Stimulated activated naive B cell treated with anti-CD40 and anti-IgM and Interleukin-4, amounts not matched to agents 10 μg/mL and 1 μg/mL and 100 μg/mL, for 72 hours (primary cell): ENCODE measurements around the gene SMOC2.
"Not testable (repeated sequence)": the region's sequence is repeated elsewhere in the genome, so short reads cannot be mapped to it uniquely, and the experiment has no call there.

Experiments used
- ATAC-seq, 2 donors: fragments of 150-1000 bp; cut with Tn5 transposase; replicated peaks; 2 replicates each; pipeline ENCODE4 v1.10.0; 2021; ENCODE audit warnings: moderate library complexity in 1 of 2
- DNase-seq: peaks from one replicate; pipeline ENCODE4 v3.0.0; 2021
- H3K27ac Mint-ChIP-seq: one replicate; pipeline ENCODE4 v1.8.0; 2022; ENCODE audit warnings: mild to moderate bottlenecking, mixed read lengths
- H3K27me3 Mint-ChIP-seq, 2 donors: one replicate each; pipeline ENCODE4 v1.8.0; 2022; ENCODE audit warnings: mixed read lengths in 2 of 2
- H3K36me3 Mint-ChIP-seq, 2 donors: one replicate each; pipeline ENCODE4 v1.8.0; 2022; ENCODE audit warnings: mixed read lengths in 2 of 2, mild to moderate bottlenecking in 1 of 2
- H3K4me1 Mint-ChIP-seq, 2 donors: one replicate each; pipeline ENCODE4 v1.8.0; 2022; ENCODE audit warnings: mixed read lengths in 2 of 2, mild to moderate bottlenecking in 1 of 2
- H3K4me3 Mint-ChIP-seq, 2 donors: one replicate each; pipeline ENCODE4 v1.8.0; 2022; ENCODE audit warnings: mild to moderate bottlenecking in 2 of 2, mixed read lengths in 2 of 2, moderate library complexity in 1 of 2
- H3K9me3 Mint-ChIP-seq, 2 donors: one replicate each; pipeline ENCODE4 v1.8.0; 2022; ENCODE audit warnings: mixed read lengths in 2 of 2, mild to moderate bottlenecking in 1 of 2

Gene SMOC2

DNA sequence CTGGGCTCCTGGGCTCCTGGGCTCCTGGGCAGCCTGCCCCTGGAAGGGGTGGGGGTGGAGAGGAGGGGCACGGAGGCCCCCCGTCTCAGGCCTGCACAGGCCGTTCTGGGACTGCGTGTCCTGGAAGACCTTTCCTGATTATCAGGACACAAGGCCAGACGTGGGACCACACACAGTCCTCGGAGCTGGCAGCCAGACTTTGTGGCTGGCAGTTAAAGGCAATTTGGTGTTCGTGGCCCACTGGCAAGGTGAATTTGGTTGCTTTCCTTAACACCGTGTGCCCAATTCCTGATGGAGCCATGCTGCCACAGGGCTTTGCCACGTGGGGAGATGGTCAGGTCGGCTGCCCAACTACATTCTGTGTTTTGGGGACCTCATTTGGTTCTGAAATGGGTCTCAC lies 113.5 kb downstream of the SMOC2 start:
- Mint-ChIP-seq H3K36me3 (no peaks in the 10 kb centered on the region), H3K27me3 (no peaks in the 10 kb centered on the region), H3K4me1 (no peaks in the 10 kb centered on the region), H3K9me3 (peaks cover 4 to 9% of the 10 kb centered on the region in 2 donors), H3K4me3 (no peak overlapping the region), H3K27ac (no peak overlapping the region)
- no peak for DNase-seq
- ATAC-seq = no peak

GRCh38 chr6:168554898-168555617 lies 114.1 kb downstream of the SMOC2 start:
- H3K4me3 Mint-ChIP-seq = no peak overlapping the region
- no peak overlapping the region for H3K27ac Mint-ChIP-seq
- H3K4me1 Mint-ChIP-seq = no peaks in the 10 kb centered on the region
- peaks cover 4 to 9% of the 10 kb centered on the region in 2 donors for H3K9me3 Mint-ChIP-seq
- H3K36me3 Mint-ChIP-seq = no peaks in the 10 kb centered on the region
- no peaks in the 10 kb centered on the region for H3K27me3 Mint-ChIP-seq
- no peak for DNase-seq
- no peak for ATAC-seq

- H3K36me3 Mint-ChIP-seq = no peaks in the 10 kb centered on the region
- peaks cover 2 to 9% of the 10 kb centered on the region in 2 donors for H3K9me3 Mint-ChIP-seq
- DNase-seq = no peak
- ATAC-seq = no peak
- no peak overlapping the region for H3K27ac Mint-ChIP-seq
- no peaks in the 10 kb centered on the region for H3K27me3 Mint-ChIP-seq
- H3K4me3 Mint-ChIP-seq = no peak overlapping the region
- no peaks in the 10 kb centered on the region for H3K4me1 Mint-ChIP-seq
Observed at GRCh38 chr6:168555618-168556273, 114.8 kb downstream of the SMOC2 start.

- H3K36me3 Mint-ChIP-seq = no peaks in the 10 kb centered on the region
- no peak overlapping the region for H3K27ac Mint-ChIP-seq
- H3K4me3 Mint-ChIP-seq = no peak overlapping the region
- H3K9me3 Mint-ChIP-seq = peaks cover 2 to 9% of the 10 kb centered on the region in 2 donors
- ATAC-seq (no peak), DNase-seq (no peak)
- H3K4me1 Mint-ChIP-seq = no peaks in the 10 kb centered on the region
- no peaks in the 10 kb centered on the region for H3K27me3 Mint-ChIP-seq
Observed at GRCh38 chr6:168557512-168557911, 116.5 kb downstream of the SMOC2 start.

DNA sequence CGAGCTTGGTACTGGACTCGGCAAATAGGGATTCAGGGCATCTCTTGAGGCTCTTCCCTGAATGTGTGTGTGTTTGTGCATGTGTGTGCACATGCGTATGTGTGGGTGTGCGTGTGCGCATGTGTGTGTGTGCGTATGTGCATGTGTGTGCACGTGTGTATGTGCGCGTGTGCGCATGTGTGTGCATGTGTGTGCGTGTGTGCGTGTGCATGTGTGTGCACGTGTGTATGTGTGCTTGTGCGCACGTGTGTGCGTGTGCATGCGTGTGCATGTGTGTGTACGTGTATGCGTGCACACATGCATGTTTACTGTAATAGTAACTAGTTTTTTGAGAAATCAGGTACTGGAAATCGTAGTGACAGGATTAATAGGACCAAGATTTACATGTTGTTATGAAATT lies 117.7 kb downstream of the SMOC2 start:
- ATAC-seq (no peak), DNase-seq (no peak)
- no peaks in the 10 kb centered on the region for H3K27me3 Mint-ChIP-seq
- H3K9me3 Mint-ChIP-seq = peaks cover 2 to 9% of the 10 kb centered on the region in 2 donors
- H3K4me1 Mint-ChIP-seq = no peaks in the 10 kb centered on the region
- no peaks in the 10 kb centered on the region for H3K36me3 Mint-ChIP-seq
- H3K27ac Mint-ChIP-seq = no peak overlapping the region
- no peak overlapping the region for H3K4me3 Mint-ChIP-seq

- ATAC-seq (no peak), DNase-seq (no peak)
- Mint-ChIP-seq H3K36me3 (no peaks in the 10 kb centered on the region), H3K27me3 (no peaks in the 10 kb centered on the region), H3K4me3 (no peak overlapping the region), H3K27ac (no peak overlapping the region), H3K9me3 (peaks cover 2 to 9% of the 10 kb centered on the region in 2 donors), H3K4me1 (no peaks in the 10 kb centered on the region)
Observed at GRCh38 chr6:168559574-168560098, 118.7 kb downstream of the SMOC2 start.

DNA sequence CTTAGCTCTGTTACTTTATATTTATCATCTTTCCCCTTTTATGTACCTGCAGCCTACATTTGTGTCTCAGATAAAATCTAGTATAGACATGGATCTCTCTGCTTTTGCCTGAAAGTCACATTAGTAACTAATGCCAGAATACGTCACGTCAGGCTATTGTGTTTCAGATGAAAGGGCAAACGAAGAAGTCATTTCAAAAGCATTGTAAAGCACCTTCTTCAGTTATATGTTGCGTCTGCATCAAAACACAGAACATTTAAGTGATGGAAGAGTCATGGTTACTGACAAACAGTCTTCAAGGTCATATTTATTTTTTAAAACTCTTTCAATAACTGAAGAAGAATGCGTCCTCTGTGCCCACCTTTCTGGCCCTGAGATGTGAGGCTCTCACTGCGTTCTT lies 119.1 kb downstream of the SMOC2 start:
- Mint-ChIP-seq H3K4me1 (no peaks in the 10 kb centered on the region), H3K9me3 (peaks cover under 1 to 8% of the 10 kb centered on the region in 2 donors), H3K36me3 (no peaks in the 10 kb centered on the region), H3K27me3 (peaks cover 0 to 1% of the 10 kb centered on the region in 2 donors), H3K4me3 (no peak overlapping the region), H3K27ac (no peak overlapping the region)
- DNase-seq = no peak
- no peak for ATAC-seq

DNA sequence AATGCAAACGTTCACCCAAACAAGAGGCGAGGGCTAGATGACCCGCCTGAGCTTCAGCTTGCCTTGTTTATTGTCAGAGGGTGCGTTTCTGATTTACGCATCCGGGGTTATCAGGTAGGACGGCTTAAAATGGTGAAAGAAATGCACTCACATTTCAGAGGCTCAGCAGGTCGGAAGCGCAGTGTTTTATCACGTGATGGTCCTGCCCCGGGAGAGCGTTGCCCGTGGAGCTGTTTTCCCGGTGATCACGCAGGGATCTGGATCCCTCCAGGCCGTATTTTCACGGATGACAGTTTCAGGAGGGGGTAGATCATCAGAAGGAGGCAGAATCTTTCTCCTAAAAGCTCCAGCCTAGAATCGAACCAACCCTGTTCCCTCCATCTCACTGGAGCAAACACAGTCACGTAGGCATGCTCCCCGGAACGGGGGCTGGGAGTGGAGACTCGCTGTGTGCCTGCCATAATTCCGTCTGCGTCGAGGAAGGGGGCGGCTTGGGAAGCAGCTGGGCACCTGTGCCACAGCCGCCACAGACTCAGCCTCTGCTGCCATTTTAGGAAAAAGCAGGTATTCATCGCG lies 121.7 kb downstream of the SMOC2 start:
- Mint-ChIP-seq H3K36me3 (no peaks in the 10 kb centered on the region), H3K9me3 (peaks cover 2 to 9% of the 10 kb centered on the region in 2 donors), H3K4me1 (no peaks in the 10 kb centered on the region), H3K4me3 (no peak overlapping the region), H3K27ac (no peak overlapping the region), H3K27me3 (peaks cover 0 to 5% of the 10 kb centered on the region in 2 donors)
- DNase-seq = no peak
- no peak for ATAC-seq

GRCh38 chr6:168563656-168564055 lies 122.7 kb downstream of the SMOC2 start:
- ATAC-seq = no peak
- no peaks in the 10 kb centered on the region for H3K4me1 Mint-ChIP-seq
- peaks cover 0 to 5% of the 10 kb centered on the region in 2 donors for H3K27me3 Mint-ChIP-seq
- H3K27ac Mint-ChIP-seq = no peak overlapping the region
- H3K36me3 Mint-ChIP-seq = no peaks in the 10 kb centered on the region
- H3K9me3 Mint-ChIP-seq = peaks cover 2 to 5% of the 10 kb centered on the region in 2 donors
- no peak overlapping the region for H3K4me3 Mint-ChIP-seq
- DNase-seq = no peak

GRCh38 chr6:168565112-168565511 lies 124.1 kb downstream of the SMOC2 start:
- ATAC-seq = no peak
- Mint-ChIP-seq H3K4me3 (no peak overlapping the region), H3K36me3 (no peaks in the 10 kb centered on the region), H3K27me3 (peaks cover 0 to 5% of the 10 kb centered on the region in 2 donors), H3K27ac (no peak overlapping the region), H3K9me3 (peaks cover 2 to 4% of the 10 kb centered on the region in 2 donors), H3K4me1 (no peaks in the 10 kb centered on the region)
- DNase-seq = no peak

GRCh38 chr6:168570211-168570610 lies 129.2 kb downstream of the SMOC2 start:
- ATAC-seq (no peak), DNase-seq (no peak)
- Mint-ChIP-seq H3K4me1 (no peaks in the 10 kb centered on the region), H3K36me3 (no peaks in the 10 kb centered on the region), H3K27me3 (peaks cover 0 to 3% of the 10 kb centered on the region in 2 donors), H3K4me3 (no peak overlapping the region), H3K27ac (no peak overlapping the region), H3K9me3 (peaks cover 1 to 2% of the 10 kb centered on the region in 2 donors)

DNA sequence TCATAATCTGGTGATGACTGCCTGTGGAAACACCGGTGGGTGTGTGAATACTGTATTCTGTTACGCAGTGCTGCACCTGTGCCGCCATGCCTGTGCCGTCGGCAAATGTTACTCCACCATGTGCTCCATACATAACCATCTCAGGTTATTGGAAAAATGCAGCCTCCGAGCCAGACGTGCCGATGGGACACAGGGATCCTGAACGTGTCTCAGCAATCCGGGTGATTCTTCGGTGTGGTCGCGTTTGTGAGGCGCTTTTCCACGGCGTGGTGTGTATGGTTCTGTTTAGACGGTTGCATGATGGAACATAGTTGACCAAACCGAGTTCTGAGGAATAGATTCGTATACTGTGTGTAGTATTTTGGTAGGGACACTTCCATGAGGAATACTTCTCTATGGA lies 130.3 kb downstream of the SMOC2 start:
- no peaks in the 10 kb centered on the region for H3K4me1 Mint-ChIP-seq
- no peak for ATAC-seq
- no peak overlapping the region for H3K27ac Mint-ChIP-seq
- no peak overlapping the region for H3K4me3 Mint-ChIP-seq
- no peaks in the 10 kb centered on the region for H3K9me3 Mint-ChIP-seq
- no peak for DNase-seq
- no peaks in the 10 kb centered on the region for H3K36me3 Mint-ChIP-seq
- H3K27me3 Mint-ChIP-seq = no peaks in the 10 kb centered on the region

DNA sequence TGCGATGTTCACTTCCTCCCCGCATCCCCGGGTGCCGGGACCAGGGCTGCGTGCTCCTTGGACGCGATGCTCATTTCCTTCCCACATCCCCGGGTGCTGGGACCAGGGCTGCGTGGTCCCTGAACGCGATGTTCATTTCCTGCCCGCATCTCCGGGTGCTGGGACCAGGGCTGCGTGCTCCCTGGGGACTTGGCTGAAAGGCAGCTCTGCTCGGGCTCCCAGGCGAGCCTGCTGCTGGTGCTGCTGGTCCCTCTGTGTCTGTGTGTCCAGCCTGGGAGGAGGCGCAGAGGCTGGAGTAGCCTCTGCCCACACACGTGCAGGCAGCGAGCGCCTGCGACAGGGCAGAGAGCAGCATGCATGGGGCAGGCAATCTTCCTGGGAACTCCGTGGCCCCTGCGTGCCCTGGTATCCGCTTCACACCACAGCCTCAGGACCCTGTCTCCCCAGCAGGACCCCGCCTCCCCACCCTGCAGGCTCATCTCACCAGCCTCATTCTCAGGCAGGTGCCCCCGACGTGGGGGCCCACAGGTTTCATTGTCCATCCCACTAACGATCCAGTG lies 132.4 kb downstream of the SMOC2 start:
- not testable (repeated sequence) for H3K27ac Mint-ChIP-seq, H3K27me3 Mint-ChIP-seq, ATAC-seq, H3K4me1 Mint-ChIP-seq, DNase-seq, H3K9me3 Mint-ChIP-seq, H3K36me3 Mint-ChIP-seq, H3K4me3 Mint-ChIP-seq

GRCh38 chr6:168574075-168574698 lies 133.2 kb downstream of the SMOC2 start:
- no peaks in the 10 kb centered on the region for H3K27me3 Mint-ChIP-seq
- H3K9me3 Mint-ChIP-seq = no peaks in the 10 kb centered on the region
- DNase-seq (no peak), ATAC-seq (no peak)
- H3K36me3 Mint-ChIP-seq = no peaks in the 10 kb centered on the region
- no peak overlapping the region for H3K4me3 Mint-ChIP-seq
- H3K4me1 Mint-ChIP-seq = no peaks in the 10 kb centered on the region
- no peak overlapping the region for H3K27ac Mint-ChIP-seq
